HG03108 (cell line): ENCODE data around the gene CACNA1C.
"Not testable (repeated sequence)": the region's sequence is repeated elsewhere in the genome, so short reads cannot be mapped to it uniquely, and the experiment has no call there.

Experiments
- ATAC-seq: cut with Tn5 transposase; IDR thresholded peaks from one replicate; pipeline ENCODE4 v1.9.1; 2021; ENCODE audit warnings: moderate library complexity; ENCODE audit not compliant: unreplicated experiment

Gene CACNA1C

DNA sequence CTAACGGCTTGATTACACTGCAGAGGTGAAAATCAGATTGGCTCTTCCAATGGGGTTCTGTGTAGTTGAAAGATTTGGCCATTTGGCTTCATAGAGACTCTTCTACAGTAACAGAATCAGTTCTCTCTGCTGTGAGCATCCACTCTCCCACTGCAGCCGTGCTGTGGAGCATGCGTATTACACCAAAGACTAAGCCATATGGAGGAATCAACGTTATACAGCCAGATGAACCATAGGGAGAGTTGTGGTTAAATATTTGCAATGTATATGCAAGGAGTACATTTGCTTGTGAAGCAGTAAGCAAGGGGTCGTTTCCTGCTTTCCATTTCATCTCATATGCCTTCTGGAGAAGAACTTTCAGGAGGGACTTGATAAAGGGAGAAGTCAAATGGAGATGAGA lies 410.9 kb downstream of the CACNA1C start:
- no peak for ATAC-seq

DNA sequence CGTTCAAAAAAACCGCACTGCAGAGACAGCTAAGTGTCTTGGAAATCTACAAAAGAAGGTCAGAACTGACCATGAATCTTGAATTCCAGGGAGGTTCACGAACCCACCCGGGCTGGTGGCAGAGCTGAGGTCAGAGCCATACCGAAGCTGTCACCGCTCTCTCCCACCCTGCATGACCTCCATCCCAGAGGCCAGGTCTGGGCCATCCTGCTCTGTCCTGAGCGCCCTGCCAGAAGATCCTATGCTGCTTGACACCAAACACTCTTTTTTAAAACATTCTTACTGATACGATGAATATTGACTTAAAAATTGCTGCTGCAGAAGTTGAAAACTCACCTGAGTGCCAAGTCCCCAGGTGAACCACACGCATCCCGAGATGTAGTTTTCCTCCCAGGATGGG lies 412.9 kb downstream of the CACNA1C start:
- no peak for ATAC-seq

DNA sequence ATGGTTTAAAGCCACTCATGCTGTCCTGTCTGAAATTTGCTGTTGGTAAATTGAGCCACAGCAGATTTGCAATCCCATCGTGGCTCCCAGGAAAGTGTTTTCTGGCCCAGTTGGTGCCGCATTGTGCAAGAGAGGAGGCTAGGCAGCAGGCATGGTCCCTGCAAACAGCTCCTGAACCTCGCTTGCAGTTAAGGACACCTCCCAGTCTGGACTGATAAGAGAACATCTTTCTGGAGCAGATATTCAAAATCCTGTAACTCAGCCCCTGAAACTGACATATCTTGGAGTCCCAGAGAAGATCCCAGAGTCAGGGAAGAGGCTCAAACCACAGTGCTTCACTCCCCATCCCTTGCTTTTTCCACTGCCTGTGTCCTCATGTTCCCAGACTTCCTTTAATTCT lies 413.4 kb downstream of the CACNA1C start:
- ATAC-seq: no peak

DNA sequence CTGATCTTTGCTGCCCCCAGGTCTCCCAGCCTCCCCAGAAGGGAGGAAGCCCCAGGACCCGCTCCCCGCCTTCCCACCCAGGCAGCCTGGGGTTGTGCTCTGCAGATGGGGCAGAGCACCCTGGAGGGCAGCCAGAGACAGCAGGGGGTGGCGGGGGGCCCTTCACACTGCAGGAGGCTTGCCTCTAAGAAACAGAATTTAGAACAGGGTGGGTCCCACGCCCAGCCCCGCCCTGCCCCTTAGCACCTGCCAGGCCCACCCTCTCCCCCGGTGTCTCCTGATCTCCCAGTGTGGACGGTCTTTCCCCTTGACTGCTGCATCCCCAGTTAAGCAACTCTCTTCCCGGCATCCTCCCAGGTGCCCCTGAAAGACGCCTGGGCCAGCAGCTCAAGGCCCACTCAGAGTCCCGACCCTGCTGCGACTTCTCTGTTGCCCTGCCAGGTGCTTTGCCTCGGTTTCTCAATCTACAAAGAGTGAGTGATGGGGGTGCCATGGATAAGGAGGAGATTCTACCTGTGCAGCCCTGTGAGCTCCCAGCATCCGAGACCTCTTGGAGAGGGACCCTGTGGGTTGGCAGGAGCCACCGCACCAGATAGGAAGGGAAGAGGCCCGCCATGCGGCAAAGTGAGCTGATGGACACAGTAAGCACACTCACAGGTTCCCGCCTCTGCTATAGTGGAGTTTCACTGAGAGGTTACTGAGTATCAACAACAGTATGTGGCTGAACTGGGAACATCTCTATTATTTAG lies 414.8 kb downstream of the CACNA1C start:
- no peak for ATAC-seq

DNA sequence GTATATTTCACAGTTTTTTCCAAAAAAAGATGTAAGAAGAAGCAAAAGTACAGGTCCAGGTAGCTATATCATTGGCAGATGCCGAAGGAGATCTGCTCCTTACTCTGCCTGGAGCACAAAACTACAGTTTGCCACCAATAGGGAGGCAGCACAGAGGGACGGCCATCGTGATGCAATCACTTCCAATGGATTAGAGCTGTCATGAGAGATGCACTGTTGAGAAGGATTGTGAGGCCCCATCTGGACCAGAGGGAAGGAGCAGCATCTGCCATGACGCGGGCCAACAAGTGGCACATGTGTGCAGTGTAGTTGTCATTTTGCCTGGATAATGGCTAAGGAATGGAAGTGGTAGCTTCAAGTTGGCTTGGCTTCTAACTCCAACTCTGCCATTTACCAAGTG lies 423.2 kb downstream of the CACNA1C start:
- no peak for ATAC-seq

DNA sequence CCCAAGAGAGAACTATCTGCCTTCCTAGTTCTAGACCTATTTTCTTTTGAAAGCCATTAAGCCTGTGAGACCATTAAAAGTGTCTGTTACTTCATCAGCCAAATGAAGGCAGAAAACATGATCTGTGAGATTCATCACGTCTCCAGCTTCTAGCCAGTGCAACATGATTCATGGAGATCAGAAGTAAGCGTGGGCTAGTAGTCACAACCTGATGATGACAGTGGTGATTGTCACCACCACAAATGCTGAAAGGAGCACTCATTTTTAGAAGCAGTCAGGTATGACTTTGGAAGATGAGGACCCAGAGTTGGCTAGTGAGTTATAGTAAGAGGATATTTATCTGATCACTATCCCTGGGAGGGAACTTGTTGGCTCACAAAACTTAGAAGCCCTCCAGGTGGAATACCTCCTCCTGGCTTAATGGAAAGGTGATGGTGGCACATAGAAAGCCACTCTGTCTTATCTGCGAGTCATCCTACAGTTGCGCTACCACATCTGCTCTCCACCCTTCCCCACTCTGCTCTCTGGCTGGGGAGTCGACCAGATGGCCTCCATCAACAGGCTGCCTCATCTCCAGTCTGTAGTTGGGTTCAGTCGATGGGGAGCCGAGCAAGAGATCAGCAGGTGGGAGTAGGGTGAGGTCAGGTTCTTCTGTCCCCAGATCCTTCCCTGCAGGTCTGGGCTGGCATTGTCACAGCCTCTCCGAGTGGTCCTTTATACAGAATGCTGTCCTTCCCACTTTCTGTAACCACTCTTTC lies 424.4 kb downstream of the CACNA1C start:
- no peak for ATAC-seq

DNA sequence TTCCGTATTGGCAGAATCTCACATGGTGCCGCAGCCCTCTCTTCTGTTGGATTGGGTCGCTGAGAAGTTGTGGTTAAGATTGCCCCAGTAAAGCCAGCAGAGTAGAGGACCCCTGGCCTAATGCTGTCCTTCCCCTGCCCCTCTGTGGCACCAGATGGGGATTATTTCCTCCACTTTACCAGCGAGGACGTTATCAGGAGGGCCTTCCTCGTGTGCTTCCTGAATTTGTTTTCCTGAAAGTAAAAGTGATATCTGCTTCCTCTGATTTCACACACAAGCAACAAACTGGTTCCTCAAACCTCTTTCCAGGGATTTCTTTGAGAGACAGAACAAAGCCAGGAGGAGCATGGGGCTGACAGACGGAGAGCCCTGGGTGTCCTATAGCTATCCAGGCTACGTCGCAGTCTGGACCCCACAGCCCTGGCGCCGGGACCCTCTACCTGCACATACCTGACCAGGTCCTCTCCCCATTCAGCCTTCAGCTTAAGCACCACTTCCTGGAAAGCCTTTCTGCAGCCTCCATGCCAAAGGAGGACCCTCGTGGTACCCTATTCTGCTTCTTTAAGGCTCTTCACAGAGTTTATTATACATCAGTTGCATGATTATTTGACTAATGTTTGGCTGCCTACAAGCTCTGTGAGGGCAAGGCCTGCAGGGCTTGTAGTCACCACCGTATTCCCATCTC lies 427.2 kb downstream of the CACNA1C start:
- no peak for ATAC-seq

DNA sequence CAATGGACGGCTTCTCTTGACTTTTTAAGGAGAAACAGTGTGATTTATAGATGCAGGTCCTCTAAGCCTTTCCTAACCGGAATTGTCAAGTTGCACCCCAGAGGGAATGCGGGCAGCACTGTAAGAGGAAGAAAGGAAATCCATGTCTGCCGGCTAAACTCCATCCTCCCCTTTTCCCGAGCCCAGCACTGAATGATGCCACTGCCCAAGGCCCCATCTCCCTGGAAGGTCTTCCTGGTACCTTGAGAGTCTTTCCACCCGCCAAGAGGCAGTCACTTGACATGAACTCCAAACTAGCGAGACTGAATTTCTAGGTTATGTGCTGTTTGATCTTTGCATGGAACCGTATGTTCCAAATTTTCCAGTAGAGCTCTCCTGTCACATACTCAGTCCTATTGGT lies 428.6 kb downstream of the CACNA1C start:
- no peak for ATAC-seq

DNA sequence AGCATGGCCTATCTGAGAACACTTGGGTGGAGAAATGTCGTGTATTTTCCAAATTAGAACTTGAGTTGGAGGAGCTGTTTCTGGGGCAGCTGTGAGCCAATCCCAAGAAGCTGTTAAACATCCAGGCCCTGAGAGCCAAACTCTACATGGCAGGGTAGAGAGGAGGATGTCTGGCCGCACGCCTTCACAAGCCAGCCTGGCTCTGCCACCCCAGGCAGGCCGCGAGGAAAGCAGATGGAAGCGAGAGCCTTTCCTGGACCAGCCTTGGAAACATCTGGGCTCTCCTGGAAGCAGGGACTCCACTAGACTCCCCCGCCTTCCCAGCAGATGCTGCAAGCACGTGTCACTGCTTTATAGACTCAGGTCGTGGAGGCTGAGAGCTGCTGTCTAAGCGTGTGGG lies 429.2 kb downstream of the CACNA1C start:
- no peak for ATAC-seq

DNA sequence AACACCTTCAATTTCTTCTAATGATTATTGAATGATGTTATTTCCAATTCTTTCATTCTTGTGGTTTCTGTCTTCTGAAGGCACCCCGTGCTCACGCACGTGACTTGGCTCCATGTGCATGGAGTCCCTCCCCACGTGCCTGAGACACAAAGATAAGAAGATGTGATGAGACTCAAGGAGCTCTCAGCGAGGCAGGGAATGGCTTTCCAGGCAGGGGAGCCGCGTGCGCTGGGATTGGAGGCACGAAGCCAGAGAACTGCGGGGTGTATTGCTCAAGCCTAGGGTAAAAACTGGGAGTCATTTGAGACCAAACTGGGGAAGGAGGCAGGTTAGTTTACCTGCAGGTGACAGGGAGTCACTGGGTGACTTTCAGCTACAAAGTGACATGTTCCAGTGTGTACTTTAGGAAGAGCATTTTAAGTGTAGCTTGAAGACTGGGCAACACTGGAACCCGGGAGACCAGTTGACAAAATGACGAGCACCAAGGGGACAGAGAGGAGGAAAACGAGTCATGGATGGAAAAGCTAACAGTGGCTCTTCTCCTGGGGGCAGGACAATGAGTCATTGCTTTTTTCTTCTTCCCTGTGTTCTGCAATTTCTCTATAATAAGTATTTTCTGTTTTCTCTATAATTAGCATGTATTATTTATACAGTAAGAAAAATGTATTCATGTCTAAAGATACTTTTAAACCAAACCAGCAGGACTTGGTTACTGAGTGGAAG lies 430.3 kb downstream of the CACNA1C start:
- no peak for ATAC-seq

DNA sequence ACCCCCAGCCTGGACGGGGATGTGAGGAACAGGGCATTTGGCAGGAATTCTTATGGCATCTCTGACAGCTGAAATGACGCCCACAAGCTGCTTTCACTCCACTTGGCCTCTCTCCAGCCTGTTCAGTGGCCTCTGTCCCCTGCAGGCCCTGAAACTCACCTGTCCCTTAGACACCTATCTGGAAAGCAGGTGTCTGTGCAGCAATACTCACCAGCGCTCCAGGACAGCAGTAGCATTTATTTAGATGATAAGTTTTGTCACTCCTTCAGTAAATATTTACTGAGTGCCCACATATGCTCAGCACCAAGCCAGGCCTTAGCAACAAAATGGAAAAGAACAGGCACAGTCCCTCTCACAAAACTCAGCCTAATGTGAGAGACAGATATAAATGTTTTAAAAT lies 430.9 kb downstream of the CACNA1C start:
- ATAC-seq: no peak

DNA sequence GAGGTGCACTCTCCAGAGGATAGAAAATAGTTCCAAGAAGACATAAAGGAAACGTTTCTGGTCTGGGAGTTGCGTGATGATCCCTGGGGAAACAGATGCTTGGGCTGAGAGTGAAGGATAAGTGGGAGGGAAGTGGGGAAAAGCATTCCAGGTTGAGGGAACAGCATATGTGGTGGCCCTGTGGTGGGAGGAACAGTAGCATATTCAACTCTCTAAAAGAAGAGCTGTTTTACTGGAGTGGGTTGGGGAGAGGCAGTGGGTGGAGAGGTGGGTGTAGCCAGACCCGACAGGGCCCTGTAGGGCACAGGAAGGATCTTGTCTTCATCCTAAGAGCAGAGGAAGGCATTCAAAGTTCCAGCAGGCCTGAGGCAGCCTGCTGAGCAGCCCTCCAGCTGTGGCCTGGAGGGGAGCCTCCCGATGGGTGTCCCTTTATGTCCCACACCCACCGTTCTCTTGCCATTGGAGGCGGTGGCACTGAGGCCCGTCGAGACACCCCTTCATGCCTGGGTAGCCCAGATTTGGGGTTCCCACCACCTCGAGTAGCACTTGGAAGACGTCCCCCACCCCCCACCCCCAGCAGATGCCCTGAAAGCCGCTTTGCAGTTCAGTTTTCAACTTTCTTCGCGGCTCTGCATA lies 431.5 kb downstream of the CACNA1C start:
- no peak for ATAC-seq

DNA sequence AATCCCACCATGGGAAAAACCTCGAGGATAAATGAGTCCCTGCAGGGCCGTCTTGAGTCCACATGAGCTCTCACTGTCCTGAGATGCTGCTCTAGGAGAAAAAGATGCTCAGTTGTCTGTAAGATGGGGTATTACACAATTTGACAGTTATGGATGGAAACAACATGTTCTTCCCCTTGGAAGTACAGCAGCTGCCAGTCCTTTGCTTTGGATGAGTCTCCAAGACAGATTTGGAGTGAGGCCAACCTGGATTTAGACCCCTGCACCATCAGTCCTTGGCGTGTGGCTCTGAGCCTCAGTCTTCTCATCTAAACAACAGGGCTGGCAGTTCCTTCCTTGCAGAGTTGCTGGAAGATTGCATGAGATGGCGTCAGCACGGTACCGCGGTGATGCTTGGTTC lies 432.9 kb downstream of the CACNA1C start:
- ATAC-seq: no peak

DNA sequence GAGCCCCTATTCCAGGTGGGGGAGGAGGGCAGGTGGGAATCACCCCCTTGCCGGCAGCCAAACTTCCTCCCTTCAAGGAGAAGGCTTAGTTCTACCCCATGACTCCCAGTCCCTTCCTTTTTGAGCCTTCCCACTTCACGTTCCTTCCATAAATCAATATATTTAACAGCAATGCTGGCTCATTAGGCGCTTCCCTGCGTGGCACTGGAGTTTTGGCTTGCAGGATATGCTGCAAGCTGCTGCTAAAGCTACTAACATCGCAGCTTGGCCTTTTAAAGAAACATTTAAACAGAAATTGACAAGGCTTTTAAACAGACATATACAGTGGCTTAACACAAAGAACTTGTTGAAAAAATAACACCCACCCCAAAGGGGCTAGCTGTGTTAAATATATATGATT lies 434.0 kb downstream of the CACNA1C start:
- ATAC-seq: no peak

DNA sequence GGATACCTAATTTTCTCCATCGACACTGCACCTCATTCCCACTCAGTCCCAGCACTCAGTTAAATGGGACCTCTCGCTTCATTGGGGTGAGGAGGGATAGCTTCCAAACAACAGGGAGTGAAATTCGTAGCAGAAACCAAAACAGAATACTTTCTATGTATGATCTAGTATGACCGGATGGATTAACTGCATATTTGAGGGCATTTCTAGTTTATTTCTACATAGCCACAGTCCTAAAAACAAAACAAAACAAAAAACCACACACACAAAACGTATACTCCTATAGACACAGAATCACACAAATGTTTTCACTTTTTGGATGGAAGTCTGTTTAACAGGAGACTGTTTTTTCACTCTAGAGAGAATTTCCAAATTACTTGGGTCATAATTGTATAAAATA lies 434.5 kb downstream of the CACNA1C start:
- ATAC-seq: no peak

DNA sequence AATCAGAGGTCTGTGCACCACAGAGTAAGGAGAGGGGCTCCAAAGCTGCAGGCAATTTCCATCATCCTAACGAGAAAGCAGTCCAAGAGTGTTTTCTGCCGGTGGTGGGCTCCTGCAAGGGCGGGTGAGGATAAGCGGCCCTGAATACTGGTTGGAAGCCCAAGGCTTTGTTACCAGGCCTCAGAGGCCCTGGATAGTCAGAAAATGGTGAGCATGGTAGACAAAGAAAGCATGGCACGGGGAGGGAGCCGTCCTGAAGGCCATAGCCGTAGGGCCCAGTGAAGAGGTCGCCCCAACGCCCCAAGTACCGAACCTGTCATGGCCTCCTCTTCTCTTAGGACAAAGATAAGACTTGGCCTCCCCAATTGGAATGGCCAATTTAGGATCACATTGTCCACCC lies 435.3 kb downstream of the CACNA1C start:
- ATAC-seq: no peak

DNA sequence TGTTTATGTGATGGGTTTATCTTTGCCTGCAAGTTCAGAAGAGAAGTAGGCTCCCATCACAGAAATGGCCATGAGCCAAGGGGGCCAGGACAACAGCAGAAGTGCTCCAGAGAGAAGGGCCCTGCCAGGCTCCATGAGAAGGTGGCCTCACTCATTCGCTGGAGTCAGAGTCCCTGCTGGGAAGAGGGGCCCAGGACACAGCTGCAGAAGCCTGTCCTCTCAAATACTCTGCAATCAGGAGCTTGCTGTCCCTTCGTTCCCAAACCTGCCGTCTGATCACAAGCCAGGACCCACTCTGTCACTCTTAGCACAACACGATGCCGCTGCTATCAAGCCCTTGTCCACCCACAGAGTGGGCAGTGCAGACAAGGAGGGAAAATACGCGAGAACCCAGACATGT lies 435.8 kb downstream of the CACNA1C start:
- ATAC-seq: no peak

DNA sequence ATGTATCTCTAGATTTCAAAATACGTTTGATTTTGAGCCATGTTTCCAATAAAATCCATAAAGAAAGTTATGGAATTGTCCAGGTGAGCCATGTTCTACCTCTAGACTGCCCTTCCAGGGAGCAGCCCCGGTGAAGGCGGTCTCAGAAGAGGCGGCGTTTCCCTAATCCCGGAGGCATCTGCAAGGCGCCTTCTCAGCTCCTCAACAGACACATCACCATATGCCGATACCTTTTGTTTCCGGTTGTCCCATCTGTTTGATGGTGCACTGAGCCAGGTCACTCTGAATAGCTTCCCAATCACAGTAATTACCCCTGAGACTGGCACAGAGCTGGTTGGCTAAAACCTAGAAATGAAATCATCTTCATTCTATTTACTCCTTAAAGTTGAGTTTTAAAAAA lies 436.5 kb downstream of the CACNA1C start:
- ATAC-seq: no peak

DNA sequence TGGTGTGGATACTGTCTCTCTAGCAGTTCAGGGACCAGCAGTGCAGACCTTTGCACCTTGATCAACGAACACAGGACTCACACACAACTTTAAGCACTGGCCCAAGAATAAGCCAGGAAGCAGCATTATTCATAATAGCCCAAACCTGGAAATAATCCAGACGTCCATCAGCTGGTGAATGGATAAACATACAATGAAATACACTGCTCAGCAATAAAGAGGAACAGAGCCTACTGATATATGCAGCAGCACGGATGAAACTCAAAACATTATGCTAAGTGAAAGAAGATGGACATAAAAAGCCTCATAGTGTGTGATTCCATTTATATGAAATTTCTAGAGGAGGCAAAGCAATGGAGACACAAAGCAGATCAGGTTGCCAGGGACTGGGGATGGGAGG lies 438.0 kb downstream of the CACNA1C start:
- ATAC-seq: no peak

DNA sequence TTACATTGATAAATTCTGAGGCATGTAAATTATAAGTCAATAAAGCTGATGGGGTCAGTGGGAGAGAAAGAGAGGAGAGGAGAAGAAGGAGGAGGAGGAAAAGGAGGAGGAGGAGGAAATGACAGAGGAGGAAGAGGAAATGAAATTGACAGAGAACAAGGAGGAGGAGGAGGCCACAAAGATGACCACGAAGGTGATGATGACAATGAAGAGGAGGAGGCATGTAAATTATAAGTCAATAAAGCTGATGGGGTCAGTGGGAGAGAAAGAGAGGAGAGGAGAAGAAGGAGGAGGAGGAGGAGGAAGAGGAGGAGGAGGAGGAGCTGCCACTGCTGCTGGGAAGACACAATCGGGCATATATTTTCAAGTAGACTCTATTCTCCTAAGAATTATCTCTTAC lies 438.6 kb downstream of the CACNA1C start:
- not testable (repeated sequence) for ATAC-seq

DNA sequence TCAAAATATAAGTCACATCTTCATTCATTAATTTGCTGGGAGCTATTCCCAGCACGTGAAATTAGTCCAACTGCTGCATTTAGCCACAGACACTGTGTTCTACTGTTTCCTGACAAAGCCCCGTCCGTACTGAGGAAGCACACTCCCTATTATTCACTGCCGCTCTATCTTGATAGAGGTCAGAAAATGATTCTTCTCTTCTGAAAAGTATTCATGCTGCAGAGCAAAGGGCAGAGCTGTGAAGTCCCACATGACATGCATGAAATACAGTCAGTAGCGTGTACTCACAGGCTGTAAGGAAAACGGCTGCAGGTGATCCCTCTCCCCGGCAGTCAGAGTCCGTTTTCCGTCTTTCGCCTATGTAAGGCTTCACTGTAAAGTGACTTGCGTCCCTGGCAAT lies 439.4 kb downstream of the CACNA1C start:
- ATAC-seq: no peak
